Ovary (tissue), 3 donors: ENCODE measurements around the gene NFE2.

Experiments
- CTCF ChIP-seq, 3 donors: fragments of 450-650 bp in 2 of 3; fragments of 200-600 bp in 1 of 3; IDR thresholded peaks; one replicate each; pipeline versions ENCODE4 v1.5.1 to v1.8.0; 2016 to 2022; ENCODE audit warnings: antibody characterized with exemption in 3 of 3, mild to moderate bottlenecking in 1 of 3
- POLR2A ChIP-seq: fragments of 450-650 bp; IDR thresholded peaks from one replicate; pipeline ENCODE4 v1.6.1; 2017; ENCODE audit warnings: antibody characterized with exemption, mild to moderate bottlenecking, moderate library complexity
- donor health status: DM: no; HTN: no; CAD: no.

- TF ChIP-seq CTCF (IDR thresholded peaks at IDR 0.05) (no peak), POLR2A (no peak)
Observed at GRCh38 chr12:54298904-54299303, 1.9 kb downstream of the NFE2 start.
